Activated CD4-positive, alpha-beta memory T cell treated with anti-CD3 and anti-CD28 coated beads, Interleukin-2, amount 10 ng/mL, durations not matched to agents 7 days and 5 days (primary cell): ENCODE measurements around the gene LCLAT1. TPM values are rescaled to one million over a fixed set of nuclear protein-coding genes. Genes with fewer than 3 reads are reported as not detected.
"Not testable (repeated sequence)": the region's sequence is repeated elsewhere in the genome, so short reads cannot be mapped to it uniquely, and the experiment has no call there.

Experiments
- CTCF ChIA-PET: fragments of 350-600 bp; sonication (Branson Sonifier 250); formaldehyde crosslinking; loops from one replicate; lab custom pipeline; 2021; ENCODE audit warnings: antibody characterized with exemption, inconsistent platforms; lab: Charles Lee
- POLR2A ChIA-PET: fragments of 350-600 bp; sonication (Branson Sonifier 250); formaldehyde crosslinking; loops from one replicate; lab custom pipeline; 2021; ENCODE audit warnings: antibody characterized with exemption; lab: Charles Lee
- DNase-seq: peaks from one replicate; pipeline ENCODE4 v3.0.0-alpha.2; 2020
- H3K27ac Mint-ChIP-seq: one replicate; pipeline ENCODE4 v1.8.0; 2021; ENCODE audit warnings: mild to moderate bottlenecking, mixed read lengths
- H3K27me3 Mint-ChIP-seq: one replicate; pipeline ENCODE4 v1.8.0; 2021; ENCODE audit warnings: mixed read lengths
- H3K36me3 Mint-ChIP-seq: one replicate; pipeline ENCODE4 v1.8.0; 2021; ENCODE audit warnings: low read depth, mixed read lengths
- H3K4me1 Mint-ChIP-seq: one replicate; pipeline ENCODE4 v1.8.0; 2021; ENCODE audit warnings: mixed read lengths
- H3K4me3 Mint-ChIP-seq: one replicate; pipeline ENCODE4 v1.8.0; 2021; ENCODE audit warnings: mild to moderate bottlenecking, mixed read lengths
- H3K9me3 Mint-ChIP-seq: one replicate; pipeline ENCODE4 v1.8.0; 2021; ENCODE audit warnings: mixed read lengths
- total RNA-seq, 2 experiments: library from RNA; stranded (reverse); gene quantifications; one replicate each; pipeline ENCODE4 v1.2.3, GENCODE V29; 2021

The LCLAT1 gene
- total RNA-seq, 2 experiments from 2014 or later = 17.0 to 17.6 TPM

GRCh38 chr2:30484995-30485394, 37.9 kb downstream of the LCLAT1 start:
- H3K9me3 Mint-ChIP-seq = no peaks in the 10 kb centered on the region
- H3K27me3 Mint-ChIP-seq = no peaks in the 10 kb centered on the region
- ChIA-PET POLR2A (no interaction called here), CTCF (interaction anchor here (1.2 kb wide), 1 partner anchor 227 kb away, joined by 3 read pairs; no protein-coding TSS in a partner anchor)
- no peak overlapping the region for H3K4me3 Mint-ChIP-seq
- H3K4me1 Mint-ChIP-seq = peaks cover 8% of the 10 kb centered on the region
- peaks cover 6% of the 10 kb centered on the region for H3K36me3 Mint-ChIP-seq
- no peak overlapping the region for H3K27ac Mint-ChIP-seq
- no peak for DNase-seq

- no peak overlapping the region for H3K4me3 Mint-ChIP-seq
- POLR2A ChIA-PET = no interaction called here
- H3K27ac Mint-ChIP-seq = no peak overlapping the region
- no peak for DNase-seq
- CTCF ChIA-PET = no interaction called here
- peaks cover 8% of the 10 kb centered on the region for H3K4me1 Mint-ChIP-seq
- H3K36me3 Mint-ChIP-seq = no peaks in the 10 kb centered on the region
- no peaks in the 10 kb centered on the region for H3K9me3 Mint-ChIP-seq
- no peaks in the 10 kb centered on the region for H3K27me3 Mint-ChIP-seq
Observed at GRCh38 chr2:30486655-30487054, 39.6 kb downstream of the LCLAT1 start.

GRCh38 chr2:30487603-30488002, 40.6 kb downstream of the LCLAT1 start:
- Mint-ChIP-seq H3K36me3 (peaks cover 2% of the 10 kb centered on the region), H3K27ac (no peak overlapping the region), H3K4me3 (no peak overlapping the region), H3K9me3 (no peaks in the 10 kb centered on the region), H3K4me1 (peaks cover 8% of the 10 kb centered on the region), H3K27me3 (no peaks in the 10 kb centered on the region)
- ChIA-PET POLR2A (interaction anchor here (1.2 kb wide), 1 partner anchor 254 kb away, joined by 4 read pairs; no protein-coding TSS in a partner anchor), CTCF (no interaction called here)
- DNase-seq = no peak

GRCh38 chr2:30488012-30488659, 41.1 kb downstream of the LCLAT1 start:
- no peaks in the 10 kb centered on the region for H3K9me3 Mint-ChIP-seq
- no peak overlapping the region for H3K4me3 Mint-ChIP-seq
- peaks cover 2% of the 10 kb centered on the region for H3K36me3 Mint-ChIP-seq
- DNase-seq = no peak
- ChIA-PET CTCF (no interaction called here), POLR2A (interaction anchor here (1.2 kb wide), 1 partner anchor 255 kb away, joined by 4 read pairs; no protein-coding TSS in a partner anchor)
- H3K27ac Mint-ChIP-seq = no peak overlapping the region
- peaks cover 8% of the 10 kb centered on the region for H3K4me1 Mint-ChIP-seq
- no peaks in the 10 kb centered on the region for H3K27me3 Mint-ChIP-seq

- H3K36me3 Mint-ChIP-seq = peaks cover 10% of the 10 kb centered on the region
- ChIA-PET POLR2A (no interaction called here), CTCF (interaction anchor here (1.1 kb wide), 1 partner anchor 283 kb away, joined by 3 read pairs; no protein-coding TSS in a partner anchor)
- no peak for DNase-seq
- H3K9me3 Mint-ChIP-seq = peaks cover 1% of the 10 kb centered on the region
- H3K27ac Mint-ChIP-seq = no peak overlapping the region
- peaks cover 11% of the 10 kb centered on the region for H3K4me1 Mint-ChIP-seq
- H3K27me3 Mint-ChIP-seq = no peaks in the 10 kb centered on the region
- H3K4me3 Mint-ChIP-seq = no peak overlapping the region
Observed at GRCh38 chr2:30491225-30491624, 44.2 kb downstream of the LCLAT1 start.

- peaks cover 15% of the 10 kb centered on the region for H3K36me3 Mint-ChIP-seq
- POLR2A ChIA-PET = no interaction called here
- peaks cover 11% of the 10 kb centered on the region for H3K4me1 Mint-ChIP-seq
- DNase-seq = no peak
- peaks cover 7% of the 10 kb centered on the region for H3K9me3 Mint-ChIP-seq
- H3K27me3 Mint-ChIP-seq = no peaks in the 10 kb centered on the region
- H3K27ac Mint-ChIP-seq = no peak overlapping the region
- H3K4me3 Mint-ChIP-seq = no peak overlapping the region
- CTCF ChIA-PET = interaction anchor here (0.7 to 1.1 kb wide), 2 partner anchors 284 to 583 kb away, joined by 3 read pairs; no protein-coding TSS in a partner anchor
Observed at GRCh38 chr2:30492185-30492584, 45.1 kb downstream of the LCLAT1 start.

- no peak for DNase-seq
- Mint-ChIP-seq H3K27me3 (no peaks in the 10 kb centered on the region), H3K4me1 (peaks cover 8% of the 10 kb centered on the region), H3K36me3 (peaks cover 18% of the 10 kb centered on the region), H3K27ac (no peak overlapping the region), H3K4me3 (no peak overlapping the region), H3K9me3 (peaks cover 10% of the 10 kb centered on the region)
- POLR2A ChIA-PET = no interaction called here
- CTCF ChIA-PET = interaction anchor here (0.7 kb wide), 1 partner anchor 583 kb away, joined by 3 read pairs; no protein-coding TSS in a partner anchor
Observed at GRCh38 chr2:30492619-30493018, 45.6 kb downstream of the LCLAT1 start.

GRCh38 chr2:30493440-30493839, 46.4 kb downstream of the LCLAT1 start:
- peaks cover 16% of the 10 kb centered on the region for H3K9me3 Mint-ChIP-seq
- CTCF ChIA-PET = no interaction called here
- POLR2A ChIA-PET = no interaction called here
- H3K4me3 Mint-ChIP-seq = no peak overlapping the region
- no peak for DNase-seq
- no peaks in the 10 kb centered on the region for H3K27me3 Mint-ChIP-seq
- H3K27ac Mint-ChIP-seq = no peak overlapping the region
- peaks cover 4% of the 10 kb centered on the region for H3K4me1 Mint-ChIP-seq
- peaks cover 24% of the 10 kb centered on the region for H3K36me3 Mint-ChIP-seq

- H3K27me3 Mint-ChIP-seq, H3K4me1 Mint-ChIP-seq, H3K27ac Mint-ChIP-seq, CTCF ChIA-PET, POLR2A ChIA-PET, H3K4me3 Mint-ChIP-seq, DNase-seq: not testable (repeated sequence)
- Mint-ChIP-seq H3K9me3 (peaks cover 29% of the 10 kb centered on the region), H3K36me3 (peaks cover 37% of the 10 kb centered on the region)
Observed at GRCh38 chr2:30495896-30496295, 48.9 kb downstream of the LCLAT1 start.

- Mint-ChIP-seq H3K36me3 (peaks cover 46% of the 10 kb centered on the region), H3K4me3 (no peak overlapping the region), H3K9me3 (peaks cover 31% of the 10 kb centered on the region), H3K27me3 (no peaks in the 10 kb centered on the region), H3K4me1 (peaks cover 19% of the 10 kb centered on the region), H3K27ac (no peak overlapping the region)
- ChIA-PET CTCF (no interaction called here), POLR2A (no interaction called here)
- DNase-seq = no peak
Observed at GRCh38 chr2:30499681-30500080, 52.6 kb downstream of the LCLAT1 start.

- Mint-ChIP-seq H3K9me3 (peaks cover 31% of the 10 kb centered on the region), H3K27ac (no peak overlapping the region), H3K36me3 (peaks cover 43% of the 10 kb centered on the region), H3K4me3 (no peak overlapping the region), H3K27me3 (no peaks in the 10 kb centered on the region), H3K4me1 (peaks cover 23% of the 10 kb centered on the region)
- DNase-seq = no peak
- ChIA-PET CTCF (no interaction called here), POLR2A (no interaction called here)
Observed at GRCh38 chr2:30500699-30501098, 53.7 kb downstream of the LCLAT1 start.

- DNase-seq = no peak
- H3K27ac Mint-ChIP-seq = no peak overlapping the region
- ChIA-PET POLR2A (no interaction called here), CTCF (no interaction called here)
- no peak overlapping the region for H3K4me3 Mint-ChIP-seq
- H3K36me3 Mint-ChIP-seq = peaks cover 33% of the 10 kb centered on the region
- no peaks in the 10 kb centered on the region for H3K27me3 Mint-ChIP-seq
- H3K4me1 Mint-ChIP-seq = peaks cover 21% of the 10 kb centered on the region
- peaks cover 25% of the 10 kb centered on the region for H3K9me3 Mint-ChIP-seq
Observed at GRCh38 chr2:30502310-30502709, 55.3 kb downstream of the LCLAT1 start.

GRCh38 chr2:30503007-30503694, 56.1 kb downstream of the LCLAT1 start:
- H3K9me3 Mint-ChIP-seq = peaks cover 24% of the 10 kb centered on the region
- ChIA-PET CTCF (no interaction called here), POLR2A (no interaction called here)
- H3K4me1 Mint-ChIP-seq = peaks cover 21% of the 10 kb centered on the region
- H3K36me3 Mint-ChIP-seq = peaks cover 34% of the 10 kb centered on the region
- DNase-seq = no peak
- no peak overlapping the region for H3K4me3 Mint-ChIP-seq
- no peaks in the 10 kb centered on the region for H3K27me3 Mint-ChIP-seq
- no peak overlapping the region for H3K27ac Mint-ChIP-seq
